Measurements from ENCODE around the gene STYK1. TPM values are rescaled to one million over a fixed set of nuclear protein-coding genes. Genes with fewer than 3 reads are reported as not detected.

STYK1 gene
- total and polyA plus RNA-seq, 4 donors: 0.03 to 1.3 (median 0.08) TPM; not detected in 1

- TF ChIP-seq ZBTB33 (IDR thresholded peaks at IDR 0.05) (no peak), YY1 (IDR thresholded peaks at IDR 0.05) (no peak)
These were observed 72.0 kb downstream of the STYK1 start (continued) for GRCh38 chr12:10601860-10602259.

- Histone ChIP-seq H3K27ac (ENCODE audit: low read depth in 1 of 2, low read length in 2 of 2) (no peak overlapping the region), H3K9me3 (ENCODE audit: control insufficient read depth in 4 of 4, low read length in 3 of 4) (no peaks in the 10 kb centered on the region), H3K4me1 (ENCODE audit: control insufficient read depth in 4 of 4, insufficient read depth in 4 of 4, low read length in 3 of 4) (no peaks in the 10 kb centered on the region), H3K36me3 (ENCODE audit: control insufficient read depth in 4 of 4, insufficient read depth in 3 of 4, low read depth in 1 of 4, low read length in 3 of 4) (peaks cover 0 to 6% (median 5%) of the 10 kb centered on the region in 4 donors), H3K4me3 (ENCODE audit: low read depth in 1 of 3, low read length in 3 of 3) (no peak overlapping the region), H3K27me3 (ENCODE audit: control insufficient read depth in 4 of 4, insufficient read depth in 4 of 4, low read length in 3 of 4) (no peaks in the 10 kb centered on the region), H3K9ac (ENCODE audit: low read depth in 1 of 2, low read length in 2 of 2) (no peak overlapping the region)
- TF ChIP-seq CTCF (IDR thresholded peaks at IDR 0.05; ENCODE audit: low read depth, low read length, missing input control) (no peak), SP1 (IDR thresholded peaks at IDR 0.05) (no peak), RAD21 (IDR thresholded peaks at IDR 0.05) (no peak), RXRA (IDR thresholded peaks at IDR 0.05) (no peak), JUND (IDR thresholded peaks at IDR 0.05) (no peak), YY1 (IDR thresholded peaks at IDR 0.05) (no peak), ZBTB33 (IDR thresholded peaks at IDR 0.05) (no peak), TAF1 (conservative IDR thresholded peaks at IDR 0.05) (no peak), HNF4G (IDR thresholded peaks at IDR 0.05) (no peak), FOXA1 (IDR thresholded peaks at IDR 0.05) (no peak), NR2F2 (IDR thresholded peaks at IDR 0.05) (no peak), EGR1 (IDR thresholded peaks at IDR 0.05; ENCODE audit: low read depth in 2 of 2) (no peak)
- no peak for DNase-seq (ENCODE audit: low spot score)
- WGBS: 83% methylated on average over 6 of the region's 6 CpGs
These were observed 72.9 kb downstream of the STYK1 start for GRCh38 chr12:10600988-10601387.

- H3K9me3 ChIP-seq (ENCODE audit: control insufficient read depth in 4 of 4, low read length in 3 of 4): no peaks in the 10 kb centered on the region
- H3K27ac ChIP-seq (ENCODE audit: low read depth in 1 of 2, low read length in 2 of 2): no peak overlapping the region
- H3K36me3 ChIP-seq (ENCODE audit: control insufficient read depth in 4 of 4, insufficient read depth in 3 of 4, low read depth in 1 of 4, low read length in 3 of 4): peaks cover 0 to 5% (median 1%) of the 10 kb centered on the region in 4 donors
- H3K4me1 ChIP-seq (ENCODE audit: control insufficient read depth in 4 of 4, insufficient read depth in 4 of 4, low read length in 3 of 4): no peaks in the 10 kb centered on the region
- DNase-seq (ENCODE audit: low spot score): no peak
- H3K4me3 ChIP-seq (ENCODE audit: low read depth in 1 of 3, low read length in 3 of 3): no peak overlapping the region
- H3K9ac ChIP-seq (ENCODE audit: low read depth in 1 of 2, low read length in 2 of 2): no peak overlapping the region
- WGBS: 81% methylated on average over 2 of the region's 2 CpGs
- H3K27me3 ChIP-seq (ENCODE audit: control insufficient read depth in 4 of 4, insufficient read depth in 4 of 4, low read length in 3 of 4): no peaks in the 10 kb centered on the region
- TF ChIP-seq RAD21 (IDR thresholded peaks at IDR 0.05) (no peak), GABPA (IDR thresholded peaks at IDR 0.05 in 1 of 2, conservative IDR thresholded peaks at IDR 0.05 in 1 of 2) (no peak), YY1 (IDR thresholded peaks at IDR 0.05) (no peak), TAF1 (conservative IDR thresholded peaks at IDR 0.05) (no peak), MAX (IDR thresholded peaks at IDR 0.05) (no peak), ATF3 (IDR thresholded peaks at IDR 0.05) (no peak), JUND (IDR thresholded peaks at IDR 0.05) (no peak), HNF4G (IDR thresholded peaks at IDR 0.05) (no peak), CTCF (IDR thresholded peaks at IDR 0.05; ENCODE audit: low read depth, low read length, missing input control) (no peak), RXRA (IDR thresholded peaks at IDR 0.05) (no peak), ZBTB33 (IDR thresholded peaks at IDR 0.05) (no peak), SP1 (IDR thresholded peaks at IDR 0.05) (no peak)
These were observed 78.0 kb downstream of the STYK1 start for GRCh38 chr12:10595881-10596280.

All from liver (tissue), 9 donors.